HUES64 (cell line): Measurements from ENCODE around the gene TMBIM1.

Experiments used
- H3K27ac ChIP-seq: 2 replicates; pipeline ENCODE4 v1.7.0; 2013; ENCODE audit warnings: low read depth, low read length, inconsistent platforms
- H3K27me3 ChIP-seq: 2 replicates; pipeline ENCODE4 v1.6.1; 2013; ENCODE audit warnings: mild to moderate bottlenecking, low read length; ENCODE audit not compliant: insufficient read depth
- H3K36me3 ChIP-seq: 2 replicates; pipeline ENCODE4 v1.6.1; 2013; ENCODE audit warnings: mild to moderate bottlenecking, low read length; ENCODE audit not compliant: insufficient read depth
- H3K4me1 ChIP-seq: 2 replicates; pipeline ENCODE4 v1.6.1; 2013; ENCODE audit warnings: mild to moderate bottlenecking, low read length, moderate library complexity; ENCODE audit not compliant: insufficient read depth
- H3K4me3 ChIP-seq: 2 replicates; pipeline ENCODE4 v1.5.1; 2013; ENCODE audit warnings: mild to moderate bottlenecking, low read length, moderate library complexity
- H3K9ac ChIP-seq: 2 replicates; pipeline ENCODE4 v1.6.1; 2013; ENCODE audit warnings: mild to moderate bottlenecking, low read depth, low read length
- H3K9me3 ChIP-seq: 2 replicates; pipeline ENCODE4 v1.6.1; 2013; ENCODE audit warnings: low read depth, low read length; ENCODE audit not compliant: insufficient read depth
- whole genome bisulfite sequencing: fragments of 150-250, 120-280 bp; methylation state at CpG from one replicate; pipeline ENCODE4 v1.1.7; 2013; ENCODE audit warnings: missing lambda C conversion rate; 5-methylcytosine and 5-hydroxymethylcytosine counted together

TMBIM1 gene

DNA sequence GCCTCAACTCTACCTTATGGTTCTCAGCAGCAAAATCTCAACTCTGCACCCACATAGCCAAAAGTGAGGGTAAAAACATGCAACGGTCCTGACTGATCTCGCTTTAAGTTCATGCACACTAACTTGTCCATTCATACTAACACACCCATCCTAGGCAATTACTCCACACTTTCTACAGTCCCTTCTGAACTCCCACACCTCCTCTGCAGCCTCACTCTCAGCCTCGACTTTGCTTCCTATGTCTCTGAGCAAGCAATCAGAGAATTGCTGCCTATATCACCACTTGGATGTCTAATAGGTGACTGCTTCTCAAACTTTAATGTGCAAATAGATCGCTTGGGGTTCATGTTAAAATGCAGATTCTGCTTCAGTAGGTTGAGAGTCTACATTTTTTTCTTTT is 7.8 kb upstream of the TMBIM1 start:
- Histone ChIP-seq H3K27me3 (no peaks in the 10 kb centered on the region), H3K4me1 (peaks cover 2% of the 10 kb centered on the region; the same call in 1 of the 2 replicates), H3K27ac (no peak overlapping the region), H3K9ac (no peak overlapping the region), H3K36me3 (no peaks in the 10 kb centered on the region), H3K9me3 (no peaks in the 10 kb centered on the region), H3K4me3 (no peak overlapping the region)
- WGBS: 91% methylated on average over 4 of the region's 4 CpGs

DNA sequence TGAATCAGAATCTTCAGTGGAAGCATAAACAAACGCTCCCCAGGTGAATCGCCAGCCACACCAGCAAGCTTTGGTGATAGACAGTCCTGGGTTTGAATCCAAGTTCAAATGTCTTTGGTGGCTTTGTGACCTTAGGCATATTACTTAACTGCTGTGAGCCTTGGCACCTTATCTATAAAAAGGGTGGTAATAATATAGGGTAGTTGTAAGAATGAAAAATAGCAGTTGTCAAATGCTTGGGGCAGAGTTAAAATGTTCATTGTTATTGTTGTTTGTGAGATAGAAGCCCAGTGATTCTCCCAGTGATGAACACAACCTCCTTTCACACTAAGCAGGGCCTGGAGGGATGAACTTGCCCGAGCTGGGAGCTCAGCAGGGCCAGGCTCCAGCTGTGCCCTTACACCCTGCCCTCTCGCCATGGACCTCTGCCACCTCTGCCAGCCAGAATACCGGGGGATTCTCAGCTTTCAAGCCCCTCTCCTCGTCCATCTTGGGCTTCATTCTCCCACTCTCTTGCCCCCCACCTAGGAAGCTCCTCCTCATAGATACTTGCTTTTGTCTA is 6.1 kb upstream of the TMBIM1 start:
- Histone ChIP-seq H3K27me3 (no peaks in the 10 kb centered on the region), H3K4me1 (peaks cover 10% of the 10 kb centered on the region; the same call in 1 of the 2 replicates), H3K9me3 (no peaks in the 10 kb centered on the region), H3K27ac (no peak overlapping the region), H3K4me3 (no peak overlapping the region), H3K9ac (no peak overlapping the region), H3K36me3 (no peaks in the 10 kb centered on the region)
- 80% methylated on average over 6 of the region's 6 CpGs for WGBS

DNA sequence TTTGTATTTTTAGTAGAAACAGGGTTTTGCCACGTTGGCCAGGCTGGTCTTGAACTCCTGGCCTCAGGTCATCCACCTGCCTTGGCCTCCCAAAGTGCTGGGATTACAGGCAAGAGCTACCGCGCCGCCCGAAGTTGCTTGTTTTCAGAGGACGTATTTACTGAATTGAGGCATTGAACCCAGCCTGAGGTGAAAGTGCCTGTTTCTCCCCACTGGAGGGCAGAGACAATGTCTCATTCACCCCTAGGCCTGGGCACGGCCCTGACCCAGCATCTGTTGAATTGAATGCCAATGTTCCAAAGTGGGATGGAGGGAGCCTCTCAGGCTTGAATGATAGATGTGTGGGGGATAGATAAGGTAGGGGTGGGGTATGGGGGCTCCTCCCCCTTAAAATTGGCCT is 4.5 kb upstream of the TMBIM1 start:
- Histone ChIP-seq H3K27ac (no peak overlapping the region), H3K4me3 (no peak overlapping the region), H3K9ac (no peak overlapping the region), H3K4me1 (peaks cover 19% of the 10 kb centered on the region), H3K9me3 (no peaks in the 10 kb centered on the region), H3K36me3 (no peaks in the 10 kb centered on the region), H3K27me3 (no peaks in the 10 kb centered on the region)
- WGBS: 86% methylated on average over 7 of the region's 7 CpGs

DNA sequence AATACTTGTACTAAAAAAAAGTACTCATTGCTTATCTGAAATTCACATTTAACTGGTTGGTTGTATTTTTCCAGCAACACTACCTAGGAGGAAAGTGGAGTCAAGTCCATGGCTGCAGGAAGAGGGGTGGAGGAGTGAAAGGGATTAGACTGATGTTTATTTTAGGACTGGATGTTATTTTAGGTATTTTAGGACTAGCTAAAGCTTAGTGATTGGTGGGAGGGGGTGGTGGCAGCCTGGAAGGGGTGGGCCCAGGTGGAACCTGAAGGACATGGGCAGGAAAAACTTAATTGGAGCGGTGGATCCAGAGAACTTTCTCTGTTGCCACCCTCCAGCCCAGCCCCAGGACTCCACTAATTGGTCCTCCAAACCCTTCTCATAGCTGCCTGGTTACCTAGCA is 3.9 kb upstream of the TMBIM1 start:
- no peak overlapping the region for H3K9ac ChIP-seq
- no peak overlapping the region for H3K27ac ChIP-seq
- no peaks in the 10 kb centered on the region for H3K9me3 ChIP-seq
- H3K4me1 ChIP-seq: peaks cover 19% of the 10 kb centered on the region
- H3K4me3 ChIP-seq: no peak overlapping the region
- H3K36me3 ChIP-seq: no peaks in the 10 kb centered on the region
- 97% methylated on average over 1 of the region's 1 CpG for WGBS
- no peaks in the 10 kb centered on the region for H3K27me3 ChIP-seq

DNA sequence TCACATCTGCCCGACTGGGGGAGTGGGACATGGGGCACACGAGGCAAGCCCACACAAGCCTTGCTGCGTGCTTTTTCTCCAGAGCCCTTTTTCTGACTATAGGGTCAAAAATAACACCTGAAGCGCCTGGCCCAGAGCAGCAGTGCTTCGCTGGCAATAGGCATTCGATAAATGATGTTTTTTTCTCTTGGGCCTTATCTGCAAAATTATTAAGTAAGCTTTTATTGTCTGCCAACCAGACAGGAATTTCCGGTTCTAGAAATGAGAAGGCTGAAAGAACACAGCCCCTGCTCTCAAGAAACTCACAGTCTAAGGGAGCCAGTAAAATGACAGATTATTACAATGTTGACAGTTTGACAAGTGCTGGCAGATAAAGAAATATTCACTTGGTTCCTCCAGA is 2.7 kb upstream of the TMBIM1 start:
- no peak overlapping the region for H3K27ac ChIP-seq
- H3K4me3 ChIP-seq: no peak overlapping the region
- no peaks in the 10 kb centered on the region for H3K27me3 ChIP-seq
- peaks cover 19% of the 10 kb centered on the region for H3K4me1 ChIP-seq
- H3K36me3 ChIP-seq: no peaks in the 10 kb centered on the region
- WGBS: 86% methylated on average over 7 of the region's 7 CpGs
- no peaks in the 10 kb centered on the region for H3K9me3 ChIP-seq
- H3K9ac ChIP-seq: no peak overlapping the region

DNA sequence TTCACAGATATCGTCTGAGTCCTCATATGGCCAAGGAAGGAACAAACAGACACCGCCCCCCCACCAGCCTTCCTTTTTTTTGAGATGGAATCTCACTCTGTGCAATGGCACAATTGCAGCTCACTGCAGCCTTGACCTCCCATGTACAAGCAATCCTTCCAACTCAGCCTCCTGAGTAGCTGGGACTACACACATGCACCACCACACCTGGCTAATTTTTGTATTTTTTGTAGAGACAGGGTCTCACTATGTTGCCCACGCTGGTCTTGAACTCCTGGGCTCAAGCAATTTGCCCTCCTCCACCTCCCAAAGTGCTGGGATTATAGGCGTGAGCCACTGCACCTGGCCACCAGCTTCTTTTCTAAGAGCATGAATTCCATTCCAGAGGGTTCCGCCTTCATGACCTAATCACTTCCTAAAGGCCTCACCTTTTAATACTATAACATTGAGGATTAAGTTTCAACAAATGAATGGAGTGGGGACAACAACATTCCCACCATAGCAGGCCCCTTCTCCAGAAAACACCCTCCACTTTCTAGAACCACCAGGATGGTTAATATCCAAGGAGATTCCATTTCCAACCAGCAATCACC is 2.2 kb upstream of the TMBIM1 start:
- Histone ChIP-seq H3K9me3 (no peaks in the 10 kb centered on the region), H3K4me3 (no peak overlapping the region), H3K9ac (no peak overlapping the region)

DNA sequence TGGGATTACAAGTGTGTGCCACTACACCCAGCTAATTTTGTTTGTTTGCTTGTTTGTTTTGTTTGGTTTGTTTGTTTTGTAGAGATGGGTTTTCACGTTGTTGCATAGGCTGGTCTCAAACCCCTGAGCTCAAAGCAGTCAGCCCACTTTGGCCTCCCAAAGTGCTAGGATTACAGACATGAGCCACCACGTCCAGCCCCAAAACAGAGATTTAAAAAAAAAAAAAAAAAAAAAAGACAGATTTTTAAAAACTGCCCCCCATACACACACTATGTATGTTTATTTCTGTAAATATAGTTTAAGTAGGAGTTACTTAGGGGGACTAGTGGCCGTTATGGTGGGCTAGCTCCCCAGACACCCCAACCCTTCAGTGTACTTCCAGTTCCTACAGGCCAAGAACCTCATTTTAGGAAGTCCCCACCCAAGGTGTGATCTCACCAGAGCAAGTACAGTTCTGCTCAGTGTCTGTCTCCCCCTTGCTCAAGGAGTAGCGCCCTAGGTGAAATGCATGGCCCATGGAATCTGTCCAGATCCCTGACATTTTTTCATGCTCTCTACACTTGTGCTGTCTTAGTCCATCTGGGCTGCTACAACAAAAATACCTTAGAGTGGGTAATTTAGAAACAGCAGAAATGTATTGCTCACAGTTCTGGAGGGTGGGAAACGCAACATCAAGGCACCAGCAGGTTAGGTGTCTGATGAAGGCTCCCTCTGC is 1.6 kb upstream of the TMBIM1 start:
- H3K9ac ChIP-seq: no peak overlapping the region
- H3K4me3 ChIP-seq: no peak overlapping the region
- WGBS: 61% methylated on average over 4 of the region's 5 CpGs
- H3K27me3 ChIP-seq: no peaks in the 10 kb centered on the region
- H3K27ac ChIP-seq: no peak overlapping the region
- H3K4me1 ChIP-seq: peaks cover 19% of the 10 kb centered on the region
- H3K36me3 ChIP-seq: no peaks in the 10 kb centered on the region
- H3K9me3 ChIP-seq: no peaks in the 10 kb centered on the region

More for the DNA sequence above, 2.2 kb upstream of the TMBIM1 start:
- WGBS: 92% methylated on average over 5 of the region's 5 CpGs
- Histone ChIP-seq H3K27ac (no peak overlapping the region), H3K36me3 (no peaks in the 10 kb centered on the region), H3K4me1 (peaks cover 19% of the 10 kb centered on the region), H3K27me3 (no peaks in the 10 kb centered on the region)

DNA sequence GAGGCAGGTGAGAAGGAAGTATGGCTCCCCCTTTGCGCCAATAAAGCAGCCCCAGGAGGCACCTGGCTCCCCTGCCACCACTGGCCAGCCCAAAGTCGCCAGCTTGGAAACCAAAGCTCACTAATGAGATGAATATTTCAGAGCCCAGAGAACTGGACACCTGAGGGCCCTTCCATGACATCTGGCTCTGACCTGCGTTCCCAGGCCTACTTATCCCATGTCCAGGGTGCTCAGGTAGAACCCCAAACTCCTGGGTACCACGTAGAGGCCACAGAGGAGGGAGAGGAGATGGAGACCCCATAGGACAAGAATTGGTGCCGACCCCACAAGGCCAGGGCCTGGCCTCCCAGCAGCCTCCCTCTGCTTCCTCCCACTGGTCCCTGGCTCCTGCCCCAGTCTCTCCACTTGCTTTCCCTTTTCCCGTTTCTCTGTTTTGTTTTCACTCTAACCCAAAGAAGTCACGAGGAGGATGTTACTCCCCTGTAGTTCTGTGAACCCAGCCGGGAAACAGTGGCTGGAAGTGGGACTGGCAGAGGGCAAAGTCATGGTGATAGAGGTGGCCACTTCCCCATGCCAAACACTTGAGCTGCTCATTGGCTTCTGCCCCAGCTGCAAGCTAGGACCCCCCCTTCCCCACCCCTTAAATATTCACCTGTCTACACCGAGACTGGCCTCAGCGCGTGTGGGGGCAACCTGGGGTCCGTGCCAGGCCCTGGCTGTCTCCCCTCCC is 820 bp downstream of the TMBIM1 start:
- no peaks in the 10 kb centered on the region for H3K9me3 ChIP-seq
- peak overlapping the region; percentile 69 for H3K4me3 ChIP-seq
- 80% methylated on average over 12 of the region's 12 CpGs for WGBS

DNA sequence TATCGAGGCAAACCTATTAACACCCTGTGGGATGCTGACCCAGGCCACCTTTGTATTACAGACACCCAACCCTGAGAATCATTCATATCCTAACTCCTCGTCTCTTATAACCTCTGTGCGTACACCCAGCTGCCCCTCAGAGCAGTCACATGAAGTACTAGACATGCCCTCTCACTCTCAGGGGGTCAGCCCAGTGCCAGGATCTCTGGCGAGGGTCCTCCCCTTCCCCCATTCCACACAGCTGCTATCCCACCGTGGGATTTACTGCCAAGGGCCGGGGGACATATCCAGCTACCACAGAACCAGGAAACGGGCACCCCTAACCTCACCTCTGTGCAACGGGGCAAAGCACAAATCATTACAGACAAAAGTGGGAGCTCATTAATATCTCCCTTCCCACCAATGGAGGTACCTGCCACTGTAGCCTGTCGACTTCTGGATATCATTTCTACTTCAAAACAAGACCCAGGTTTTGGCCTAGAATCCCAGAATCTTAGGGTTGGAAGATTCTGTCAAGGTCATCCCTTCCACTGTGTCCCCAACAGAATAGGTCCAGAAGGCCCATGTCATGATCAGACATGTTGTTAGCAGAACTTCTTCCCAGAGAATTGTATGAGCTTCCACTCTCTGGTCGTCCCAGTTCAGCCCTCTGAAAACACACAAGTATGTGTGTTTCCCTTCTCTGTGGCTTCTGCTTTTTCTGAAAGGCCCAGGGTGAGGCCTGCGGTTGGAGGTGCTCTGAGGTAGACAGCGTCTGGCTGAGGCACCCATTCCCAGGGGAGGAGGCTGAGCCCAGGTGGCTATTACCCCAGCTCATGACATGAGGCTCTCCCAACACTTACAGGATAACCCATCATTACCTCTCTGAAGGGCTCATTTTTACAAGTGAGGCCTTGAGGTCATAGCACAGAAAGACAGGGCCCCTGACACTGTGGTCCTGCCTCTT is 1.7 kb downstream of the TMBIM1 start:
- Histone ChIP-seq H3K9ac (no peak overlapping the region), H3K4me1 (peaks cover 28% of the 10 kb centered on the region), H3K4me3 (0 out of 2 replicates have a peak overlapping the region, but pooled peaks have one; percentile 1), H3K27ac (no peak overlapping the region), H3K36me3 (no peaks in the 10 kb centered on the region), H3K27me3 (no peaks in the 10 kb centered on the region), H3K9me3 (no peaks in the 10 kb centered on the region)
- WGBS: 81% methylated on average over 12 of the region's 12 CpGs

More for the DNA sequence above, 820 bp downstream of the TMBIM1 start:
- Histone ChIP-seq H3K27me3 (no peaks in the 10 kb centered on the region), H3K36me3 (no peaks in the 10 kb centered on the region), H3K27ac (no peak overlapping the region), H3K9ac (0 out of 2 replicates have a peak overlapping the region, but pooled peaks have one; percentile 73), H3K4me1 (peaks cover 24% of the 10 kb centered on the region)

DNA sequence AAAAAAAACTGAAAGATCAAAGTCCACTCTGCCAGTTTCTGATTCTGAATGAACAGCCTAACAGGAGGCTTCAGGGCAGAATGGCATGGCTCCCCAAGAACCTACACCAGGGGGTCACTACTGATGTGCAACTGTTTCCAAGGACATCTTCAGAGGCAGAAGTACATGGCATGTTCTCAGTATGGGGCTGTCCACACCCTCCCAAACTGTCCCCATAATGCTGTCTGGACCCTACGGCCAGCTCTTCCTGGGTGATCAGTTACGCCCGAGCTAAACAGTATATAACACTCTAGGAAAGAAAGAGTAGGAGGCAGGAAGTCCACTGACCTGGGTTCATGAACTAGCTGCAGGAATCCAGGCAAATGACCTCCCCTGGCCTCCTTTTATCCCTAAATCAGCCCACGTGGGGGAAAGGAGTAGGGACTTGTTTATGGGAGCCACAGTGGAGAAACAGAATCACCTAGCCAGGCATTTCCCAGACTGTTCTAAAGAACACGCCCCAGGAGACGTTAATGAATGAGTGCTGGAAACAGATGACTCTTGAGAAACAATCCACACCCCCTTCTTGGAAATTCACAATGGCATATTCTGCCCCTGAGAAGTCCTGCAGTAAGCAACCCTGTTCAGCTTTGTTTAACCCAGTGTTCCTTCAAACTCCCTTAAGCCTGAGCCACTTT is 2.5 kb downstream of the TMBIM1 start:
- Histone ChIP-seq H3K27ac (no peak overlapping the region), H3K4me1 (peaks cover 23% of the 10 kb centered on the region), H3K9me3 (no peaks in the 10 kb centered on the region), H3K4me3 (no peak overlapping the region), H3K9ac (no peak overlapping the region), H3K27me3 (no peaks in the 10 kb centered on the region), H3K36me3 (no peaks in the 10 kb centered on the region)
- 85% methylated on average over 5 of the region's 6 CpGs for WGBS
